Left renal cortex interstitium (tissue), 4 donors: ENCODE measurements around the gene RGS4. TPM values are rescaled to one million over a fixed set of nuclear protein-coding genes. Genes with fewer than 3 reads are reported as not detected.

Experiments
- DNase-seq, 4 donors: peaks; one replicate each; pipeline ENCODE4 v3.0.0-alpha.2; 2013; ENCODE audit warnings: low read depth in 4 of 4, low spot score in 2 of 4, missing footprints in 1 of 4
- polyA plus RNA-seq, 4 donors: library from polyadenylated mRNA; unstranded; fragments of 120-200 nt; gene quantifications; one replicate each; pipeline ENCODE4 v1.2.1, GENCODE V29; 2013; ENCODE audit not compliant: insufficient read length in 4 of 4

Gene RGS4
- polyA plus RNA-seq, 4 donors = 8.2 to 13.2 (median 11.9) TPM

- no peak for DNase-seq
Measured at GRCh38 chr1:163094589-163094988, 25.4 kb downstream of the RGS4 start.

- DNase-seq = no peak
Measured at GRCh38 chr1:163095213-163095612, 26.1 kb downstream of the RGS4 start.

GRCh38 chr1:163102590-163102989 is 33.4 kb downstream of the RGS4 start:
- no peak for DNase-seq

- DNase-seq = no peak
Measured at GRCh38 chr1:163104385-163105099, 35.4 kb downstream of the RGS4 start.

- DNase-seq = no peak
Measured at GRCh38 chr1:163106364-163106987, 37.3 kb downstream of the RGS4 start.

GRCh38 chr1:163107655-163108054 is 38.5 kb downstream of the RGS4 start:
- no peak for DNase-seq

- no peak for DNase-seq
Measured at GRCh38 chr1:163115887-163116286, 46.7 kb downstream of the RGS4 start.

- DNase-seq = no peak
Measured at GRCh38 chr1:163119707-163120106, 50.5 kb downstream of the RGS4 start.

- DNase-seq = no peak
Measured at GRCh38 chr1:163120372-163120771, 51.2 kb downstream of the RGS4 start.

- DNase-seq = no peak
Measured at GRCh38 chr1:163124812-163125211, 55.7 kb downstream of the RGS4 start.

Other genes starting within 250 kb of the RGS4 start
- under 1 TPM in 1 of 4 donors, not detected in 3; 0.16 TPM for gene CCDC190, start 208.2 kb upstream of the RGS4 start, polyA plus RNA-seq
- gene RGS5, start 133.6 kb downstream of the RGS4 start, polyA plus RNA-seq = 10 to 100 TPM in 2 of 4 donors, 1 to 10 TPM in 2; 7.1 to 17.4 (median 9.6) TPM